Activated B cell treated with CpG ODN at 0.5 μM for 24 hours (primary cell): ENCODE data around the gene NPEPL1. TPM values are rescaled to one million over a fixed set of nuclear protein-coding genes. Genes with fewer than 3 reads are reported as not detected.
"Not testable (repeated sequence)": the region's sequence is repeated elsewhere in the genome, so short reads cannot be mapped to it uniquely, and the experiment has no call there.

Experiments
- ATAC-seq: fragments of 200-7000 bp; cut with Tn5 transposase; one replicate; pipeline ENCODE4 v1.10.0; 2021; ENCODE audit warnings: low read depth, mild to moderate bottlenecking, moderate library complexity
- CTCF ChIA-PET: fragments of 350-600 bp; sonication (Branson Sonifier 250); formaldehyde crosslinking; loops from one replicate; lab custom pipeline; 2021; ENCODE audit warnings: antibody characterized with exemption; lab: Charles Lee
- POLR2A ChIA-PET: fragments of 350-600 bp; sonication (Branson Sonifier 250); formaldehyde crosslinking; loops from one replicate; lab custom pipeline; 2021; ENCODE audit warnings: antibody characterized with exemption; lab: Charles Lee
- DNase-seq: peaks from one replicate; pipeline ENCODE4 v3.0.0; 2022
- H3K27ac Mint-ChIP-seq: one replicate; pipeline ENCODE4 v1.8.0; 2020; ENCODE audit warnings: mixed read lengths
- H3K27me3 Mint-ChIP-seq: one replicate; pipeline ENCODE4 v1.8.0; 2021; ENCODE audit warnings: mixed read lengths
- H3K36me3 Mint-ChIP-seq: one replicate; pipeline ENCODE4 v1.8.0; 2021; ENCODE audit warnings: low read depth, mixed read lengths
- H3K4me1 Mint-ChIP-seq: one replicate; pipeline ENCODE4 v1.8.0; 2021; ENCODE audit warnings: mixed read lengths
- H3K4me3 Mint-ChIP-seq: one replicate; pipeline ENCODE4 v1.8.0; 2020; ENCODE audit warnings: mild to moderate bottlenecking, mixed read lengths
- H3K9me3 Mint-ChIP-seq: one replicate; pipeline ENCODE4 v1.8.0; 2020; ENCODE audit warnings: mixed read lengths
- CTCF ChIP-seq: fragments of 200-600 bp; IDR thresholded peaks from one replicate; pipeline ENCODE4 v1.8.0; 2022; ENCODE audit warnings: antibody characterized with exemption, mild to moderate bottlenecking
- intact Hi-C: fragments of 100-400 bp; cut with micrococcal nuclease; formaldehyde crosslinking; loops from one replicate; pipeline ENCODE4 v1.15.1; 2024
- total RNA-seq: library from RNA; stranded (reverse); gene quantifications from 2 replicates; pipeline ENCODE4 v1.2.3, GENCODE V29; 2022

The NPEPL1 gene
- total RNA-seq, 1 donor from 2014 or later: 21.5 TPM

DNA sequence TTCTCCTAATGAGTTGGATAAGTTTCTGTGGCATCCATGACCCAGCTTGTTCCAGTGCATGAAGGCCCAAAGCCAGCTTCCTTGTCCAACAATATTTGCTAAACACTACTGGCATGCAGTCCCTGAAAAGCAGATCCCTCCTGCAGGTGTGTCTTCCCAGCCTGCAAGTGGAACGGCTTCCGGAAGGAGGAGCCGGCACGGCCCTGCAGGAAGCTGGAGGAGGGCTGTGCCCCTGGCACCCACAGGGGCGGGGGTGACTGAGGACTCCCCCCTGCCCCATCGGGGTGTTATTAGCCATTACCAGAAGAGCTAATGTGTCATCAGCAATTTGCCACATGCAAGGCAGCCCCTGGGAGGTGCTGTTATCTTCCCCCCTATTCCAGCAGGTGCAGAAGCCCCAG lies 27.4 kb downstream of the NPEPL1 start:
- no peak overlapping the region for H3K27ac Mint-ChIP-seq
- CTCF ChIA-PET: no interaction called here
- peaks cover 34% of the 10 kb centered on the region for H3K27me3 Mint-ChIP-seq
- H3K4me3 Mint-ChIP-seq: no peak overlapping the region
- no peaks in the 10 kb centered on the region for H3K9me3 Mint-ChIP-seq
- no peaks in the 10 kb centered on the region for H3K4me1 Mint-ChIP-seq
- TF ChIP-seq CTCF: no peak
- no peaks in the 10 kb centered on the region for H3K36me3 Mint-ChIP-seq
- intact Hi-C loops: no loop called here
- DNase-seq (no peak), ATAC-seq (no peak)
- POLR2A ChIA-PET: no interaction called here

DNA sequence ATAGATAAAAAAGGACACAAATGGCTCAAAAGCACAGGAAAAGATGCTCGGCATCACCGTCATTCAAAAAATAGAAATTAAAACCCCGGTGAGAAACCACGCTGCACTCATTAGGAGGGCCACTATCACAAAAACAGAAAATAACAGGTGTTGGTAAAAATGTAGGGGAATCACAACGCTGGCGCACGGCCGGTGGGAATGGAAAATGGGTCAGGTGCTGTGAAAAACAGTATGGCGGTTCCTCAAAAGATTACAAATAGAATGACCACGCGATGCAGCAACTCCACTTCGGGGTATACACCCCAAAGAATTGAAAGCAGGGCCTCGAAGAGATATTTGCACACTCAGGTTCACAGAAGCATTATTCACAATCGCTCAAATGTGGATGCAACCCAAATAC lies 28.3 kb downstream of the NPEPL1 start:
- no peaks in the 10 kb centered on the region for H3K36me3 Mint-ChIP-seq
- H3K27ac Mint-ChIP-seq: no peak overlapping the region
- no peak for TF ChIP-seq CTCF
- intact Hi-C loops: no loop called here
- no peaks in the 10 kb centered on the region for H3K9me3 Mint-ChIP-seq
- H3K27me3 Mint-ChIP-seq: peaks cover 35% of the 10 kb centered on the region
- DNase-seq: no peak
- ATAC-seq: no peak
- ChIA-PET CTCF (no interaction called here), POLR2A (no interaction called here)
- no peaks in the 10 kb centered on the region for H3K4me1 Mint-ChIP-seq
- no peak overlapping the region for H3K4me3 Mint-ChIP-seq

DNA sequence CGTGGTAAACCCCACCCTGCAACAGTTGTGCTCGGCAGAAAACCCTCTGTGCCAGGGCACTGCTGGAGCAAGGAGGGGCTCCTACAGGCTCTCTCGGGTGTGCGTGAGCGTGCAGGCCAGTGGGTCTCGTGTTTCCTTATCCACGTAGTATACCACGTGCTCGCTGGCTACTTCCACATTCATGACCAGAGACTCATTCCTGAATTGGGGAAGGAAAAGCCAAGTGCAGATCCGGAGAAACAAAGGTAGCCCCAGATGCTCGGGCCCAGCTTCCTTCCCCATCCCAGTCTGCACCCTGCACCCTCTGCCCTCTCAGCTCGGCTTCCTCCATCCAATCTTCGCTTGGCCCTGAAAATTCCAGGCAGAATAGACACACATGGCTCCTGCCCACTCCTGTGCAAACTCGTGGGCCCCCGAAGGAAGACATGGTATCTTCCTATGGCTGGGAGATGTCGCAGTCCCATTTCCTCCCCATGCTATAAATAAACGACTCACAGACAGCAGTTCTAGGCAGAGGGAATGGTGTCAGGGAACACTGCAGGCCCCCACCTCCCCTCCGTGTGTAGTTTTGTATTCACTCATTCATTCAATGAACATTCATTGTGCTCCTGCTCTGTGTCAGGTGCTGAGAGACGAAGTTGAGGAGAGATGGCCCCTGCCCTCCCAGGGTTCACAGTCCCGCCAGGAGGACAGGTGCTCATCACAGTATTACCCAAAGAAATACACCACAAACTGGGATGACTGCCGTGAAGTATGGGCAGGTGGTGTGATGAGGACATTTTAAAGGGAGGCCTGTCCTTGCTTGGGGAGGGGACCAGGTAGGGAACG lies 29.6 kb downstream of the NPEPL1 start:
- Mint-ChIP-seq H3K4me3 (no peak overlapping the region), H3K36me3 (no peaks in the 10 kb centered on the region), H3K4me1 (no peaks in the 10 kb centered on the region), H3K27me3 (peaks cover 35% of the 10 kb centered on the region), H3K9me3 (no peaks in the 10 kb centered on the region), H3K27ac (no peak overlapping the region)
- intact Hi-C loops: no loop called here
- DNase-seq (no peak), ATAC-seq (no peak)
- ChIA-PET POLR2A (no interaction called here), CTCF (no interaction called here)
- TF ChIP-seq CTCF: no peak

- Mint-ChIP-seq H3K4me1 (no peaks in the 10 kb centered on the region), H3K9me3 (peaks cover 5% of the 10 kb centered on the region), H3K36me3 (no peaks in the 10 kb centered on the region), H3K27ac (no peak overlapping the region), H3K4me3 (no peak overlapping the region), H3K27me3 (peaks cover 41% of the 10 kb centered on the region)
- CTCF ChIA-PET: no interaction called here
- POLR2A ChIA-PET: no interaction called here
- intact Hi-C loops: no loop called here
- ATAC-seq (no peak), DNase-seq (no peak)
- no peak for TF ChIP-seq CTCF
These were observed 30.5 kb downstream of the NPEPL1 start for GRCh38 chr20:58722877-58723627.

GRCh38 chr20:58723628-58723984 lies 31.0 kb downstream of the NPEPL1 start:
- Mint-ChIP-seq H3K9me3 (peaks cover 5% of the 10 kb centered on the region), H3K27me3 (peaks cover 43% of the 10 kb centered on the region), H3K36me3 (no peaks in the 10 kb centered on the region), H3K27ac (no peak overlapping the region), H3K4me3 (no peak overlapping the region), H3K4me1 (no peaks in the 10 kb centered on the region)
- intact Hi-C loops: no loop called here
- no peak for TF ChIP-seq CTCF
- no peak for DNase-seq
- CTCF ChIA-PET: no interaction called here
- ATAC-seq: no peak
- POLR2A ChIA-PET: no interaction called here

GRCh38 chr20:58726156-58726555 lies 33.6 kb downstream of the NPEPL1 start:
- H3K27ac Mint-ChIP-seq, H3K4me1 Mint-ChIP-seq, ATAC-seq, POLR2A ChIA-PET, CTCF ChIA-PET, DNase-seq, H3K36me3 Mint-ChIP-seq, intact Hi-C loops, H3K9me3 Mint-ChIP-seq, H3K4me3 Mint-ChIP-seq: not testable (repeated sequence)
- peaks cover 44% of the 10 kb centered on the region for H3K27me3 Mint-ChIP-seq
